NCI-H146 (cell line): ENCODE data around the gene ETV2.
"Not testable (repeated sequence)": the region's sequence is repeated elsewhere in the genome, so short reads cannot be mapped to it uniquely, and the experiment has no call there.

ENCODE experiments used
- DNase-seq: peaks from one replicate; lab custom pipeline; 2025; lab: John Stamatoyannopoulos, UW

ETV2 gene

GRCh38 chr19:35628565-35629331, 12.8 kb upstream of the ETV2 start, which contains the start of gene RBM42:
Gene RBM42, plus strand, starts transcription at chr19:35629036. Its CDS starts 118 bp downstream, at chr19:35629154.
- peak; percentile 99 for DNase-seq

- DNase-seq: no peak
Observed at GRCh38 chr19:35629332-35629633, 12.3 kb upstream of the ETV2 start.

- no peak for DNase-seq
Observed at GRCh38 chr19:35633727-35634440, 7.7 kb upstream of the ETV2 start.

- no peak for DNase-seq
Observed at GRCh38 chr19:35636651-35637050, 4.9 kb upstream of the ETV2 start.

GRCh38 chr19:35637165-35637564, 4.4 kb upstream of the ETV2 start:
- no peak for DNase-seq

- no peak for DNase-seq
Observed at GRCh38 chr19:35639321-35639639, 2.3 kb upstream of the ETV2 start.

- DNase-seq: no peak
Observed at GRCh38 chr19:35639863-35640262, 1.7 kb upstream of the ETV2 start.

GRCh38 chr19:35642312-35642711, 767 bp downstream of the ETV2 start:
- peak; percentile 10 for DNase-seq

GRCh38 chr19:35642798-35643254, 1.3 kb downstream of the ETV2 start:
- DNase-seq: no peak

- DNase-seq: peak; percentile 84
Observed at GRCh38 chr19:35643255-35644205, 2.0 kb downstream of the ETV2 start.

GRCh38 chr19:35644206-35644986, 2.9 kb downstream of the ETV2 start:
- DNase-seq: peak; percentile 95

- peak; percentile 70 for DNase-seq
Observed at GRCh38 chr19:35644987-35645679, 3.6 kb downstream of the ETV2 start.

GRCh38 chr19:35645680-35646511, 4.4 kb downstream of the ETV2 start:
- no peak for DNase-seq

- DNase-seq: peak; percentile 98
Observed at GRCh38 chr19:35648017-35648961, 6.7 kb downstream of the ETV2 start, which contains the start of gene COX6B1. Gene COX6B1, plus strand, starts transcription at chr19:35648323. Its CDS starts 2,921 bp downstream, at chr19:35651244.

GRCh38 chr19:35650581-35650980, 9.0 kb downstream of the ETV2 start:
- DNase-seq: no peak

GRCh38 chr19:35654828-35655227, 13.3 kb downstream of the ETV2 start:
- DNase-seq: not testable (repeated sequence)

- DNase-seq: no peak
Observed at GRCh38 chr19:35655600-35655999, 14.1 kb downstream of the ETV2 start.

- DNase-seq: no peak
Observed at GRCh38 chr19:35656700-35657099, 15.2 kb downstream of the ETV2 start.
